Activated naive CD4-positive, alpha-beta T cell treated with anti-CD3 and anti-CD28 coated beads, Interleukin-2, amount 50 U/mL, for 72 hours (primary cell): Measurements from ENCODE around the gene MRPS10. TPM values are rescaled to one million over a fixed set of nuclear protein-coding genes. Genes with fewer than 3 reads are reported as not detected.

Source experiments
- total RNA-seq, 2 donors: library from RNA; stranded (reverse); gene quantifications; one replicate each; pipeline ENCODE4 v1.2.3, GENCODE V29; 2022

The MRPS10 gene
- total RNA-seq, 2 donors from 2014 or later: 30.8 to 37.4 TPM

Other genes with a start within 250 kb of the MRPS10 start
- 10 to 100 TPM; 62.9 to 77.1 TPM for gene TAF8, start 167.3 kb downstream of the MRPS10 start, total RNA-seq
- under 1 TPM; 0.20 to 0.29 TPM for gene C6orf132, start 75.2 kb downstream of the MRPS10 start, total RNA-seq
- under 1 TPM; 0.14 to 0.37 TPM for gene GUCA1A, start 44.5 kb downstream of the MRPS10 start, total RNA-seq
- 1 to 10 TPM; 2.7 to 7.6 TPM for gene GUCA1B, start 22.9 kb downstream of the MRPS10 start, total RNA-seq
- 10 to 100 TPM in 1 of 2 donors, 1 to 10 TPM in 1; 3.8 to 28.2 TPM for gene TRERF1, start 234.1 kb upstream of the MRPS10 start, total RNA-seq